GM12873 (cell line): Measurements from ENCODE around the gene DIPK1A.

Experiments
- TF ChIP-seq, protein P1 (sequence below): IDR thresholded peaks from 2 replicates; pipeline ENCODE4 v1.5.1; 2012; ENCODE audit warnings: low read depth, mild to moderate bottlenecking, moderate library complexity, low read length, control low read depth; ENCODE audit not compliant: insufficient read depth; ENCODE audit errors: missing control alignments

The DIPK1A gene

DNA sequence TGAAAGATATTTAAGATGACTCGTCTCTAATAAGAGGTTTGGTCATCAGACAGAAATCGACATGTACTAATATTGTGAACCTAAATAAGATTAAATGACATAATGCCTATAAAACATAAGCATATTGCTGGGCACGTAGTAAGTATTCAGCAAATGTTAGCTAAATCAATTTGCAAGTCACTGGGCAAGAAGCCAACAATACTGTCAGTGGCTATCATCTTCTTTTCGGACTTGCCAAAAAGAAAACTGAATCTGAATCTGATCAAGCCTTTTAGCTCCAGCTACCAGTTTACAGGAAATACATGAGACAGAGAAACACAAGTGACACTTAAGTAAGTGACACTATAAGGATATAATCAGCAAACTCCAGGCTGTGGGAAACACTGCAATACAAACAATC is 83.5 kb downstream of the DIPK1A start:
- TF ChIP-seq, protein P1, sequence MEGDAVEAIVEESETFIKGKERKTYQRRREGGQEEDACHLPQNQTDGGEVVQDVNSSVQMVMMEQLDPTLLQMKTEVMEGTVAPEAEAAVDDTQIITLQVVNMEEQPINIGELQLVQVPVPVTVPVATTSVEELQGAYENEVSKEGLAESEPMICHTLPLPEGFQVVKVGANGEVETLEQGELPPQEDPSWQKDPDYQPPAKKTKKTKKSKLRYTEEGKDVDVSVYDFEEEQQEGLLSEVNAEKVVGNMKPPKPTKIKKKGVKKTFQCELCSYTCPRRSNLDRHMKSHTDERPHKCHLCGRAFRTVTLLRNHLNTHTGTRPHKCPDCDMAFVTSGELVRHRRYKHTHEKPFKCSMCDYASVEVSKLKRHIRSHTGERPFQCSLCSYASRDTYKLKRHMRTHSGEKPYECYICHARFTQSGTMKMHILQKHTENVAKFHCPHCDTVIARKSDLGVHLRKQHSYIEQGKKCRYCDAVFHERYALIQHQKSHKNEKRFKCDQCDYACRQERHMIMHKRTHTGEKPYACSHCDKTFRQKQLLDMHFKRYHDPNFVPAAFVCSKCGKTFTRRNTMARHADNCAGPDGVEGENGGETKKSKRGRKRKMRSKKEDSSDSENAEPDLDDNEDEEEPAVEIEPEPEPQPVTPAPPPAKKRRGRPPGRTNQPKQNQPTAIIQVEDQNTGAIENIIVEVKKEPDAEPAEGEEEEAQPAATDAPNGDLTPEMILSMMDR: no peak

GRCh38 chr1:92877081-92877711 is 84.1 kb downstream of the DIPK1A start:
- TF ChIP-seq, protein P1: no peak

GRCh38 chr1:92876351-92876750 is 84.9 kb downstream of the DIPK1A start:
- TF ChIP-seq, protein P1: no peak

DNA sequence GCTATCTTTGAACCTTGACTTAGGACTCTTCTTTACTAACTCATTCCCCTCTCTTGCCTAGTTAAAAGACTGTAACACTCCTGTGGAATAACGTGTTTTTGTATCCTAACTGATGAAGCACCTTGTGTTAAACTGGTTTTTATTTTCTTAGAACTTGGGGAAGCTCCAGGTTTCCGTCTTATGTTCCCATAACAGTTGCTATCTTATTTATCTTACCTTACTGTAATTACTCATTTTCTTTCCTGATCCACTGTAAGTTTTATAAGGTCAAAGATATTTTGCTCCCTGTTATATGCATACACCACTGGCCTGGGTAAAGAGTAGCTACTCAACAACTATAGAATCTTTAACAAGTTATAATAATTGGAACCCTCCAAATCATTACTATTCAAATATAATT is 86.3 kb downstream of the DIPK1A start:
- TF ChIP-seq, protein P1: no peak

- TF ChIP-seq, protein P1: no peak
These were observed 88.5 kb downstream of the DIPK1A start for GRCh38 chr1:92872719-92873118.

DNA sequence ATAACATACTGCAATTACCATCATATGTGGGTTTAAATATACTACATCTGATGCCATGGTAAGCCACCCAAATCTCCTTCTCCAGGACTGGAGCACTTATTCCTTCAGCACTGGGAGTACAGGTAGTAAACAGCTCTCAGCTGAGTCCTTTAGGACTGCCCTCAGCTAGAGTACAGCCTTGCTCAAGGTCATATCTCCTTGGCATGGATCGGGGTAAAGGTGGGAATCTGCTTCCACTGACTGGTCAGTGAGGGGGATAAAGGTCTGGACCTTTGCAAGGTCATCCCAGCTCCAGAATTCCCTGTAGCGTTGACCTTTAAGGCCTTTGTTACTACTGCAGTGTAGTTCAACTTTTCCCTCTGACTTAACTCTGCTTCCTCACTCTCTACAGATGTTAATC is 90.7 kb downstream of the DIPK1A start:
- TF ChIP-seq, protein P1: no peak

GRCh38 chr1:92864131-92864530 is 97.1 kb downstream of the DIPK1A start:
- TF ChIP-seq, protein P1: no peak

- TF ChIP-seq, protein P1: no peak
These were observed 98.7 kb downstream of the DIPK1A start for GRCh38 chr1:92862605-92863004.
